Stomach (tissue), 4 donors: ENCODE measurements around the gene SSBP3.

Experiments
- CTCF ChIP-seq, 7 experiments: fragments of 450-650 bp in 4 of 7; fragments of 200-600 bp in 3 of 7; sonication (generic) in 3 of 7; IDR thresholded peaks; one replicate each; pipeline ENCODE4 v1.5.1; 2016 to 2019; ENCODE audit warnings: antibody characterized with exemption in 7 of 7, control low read depth in 2 of 7, mild to moderate bottlenecking in 1 of 7
- EP300 ChIP-seq: sonication (generic); formaldehyde crosslinking; IDR thresholded peaks from one replicate; pipeline ENCODE4 v1.6.1; 2017; ENCODE audit warnings: antibody characterized with exemption
- POLR2A ChIP-seq, 4 donors: fragments of 450-650 bp; IDR thresholded peaks; one replicate each; pipeline ENCODE4 v1.6.1; 2016; ENCODE audit warnings: antibody characterized with exemption in 4 of 4, control low read depth in 2 of 4, mild to moderate bottlenecking in 1 of 4, moderate library complexity in 1 of 4
- POLR2AphosphoS5 ChIP-seq, 3 donors: sonication (generic); formaldehyde crosslinking; IDR thresholded peaks; one replicate each; pipeline ENCODE4 v1.6.1; 2016; ENCODE audit warnings: antibody characterized with exemption in 3 of 3

DNA sequence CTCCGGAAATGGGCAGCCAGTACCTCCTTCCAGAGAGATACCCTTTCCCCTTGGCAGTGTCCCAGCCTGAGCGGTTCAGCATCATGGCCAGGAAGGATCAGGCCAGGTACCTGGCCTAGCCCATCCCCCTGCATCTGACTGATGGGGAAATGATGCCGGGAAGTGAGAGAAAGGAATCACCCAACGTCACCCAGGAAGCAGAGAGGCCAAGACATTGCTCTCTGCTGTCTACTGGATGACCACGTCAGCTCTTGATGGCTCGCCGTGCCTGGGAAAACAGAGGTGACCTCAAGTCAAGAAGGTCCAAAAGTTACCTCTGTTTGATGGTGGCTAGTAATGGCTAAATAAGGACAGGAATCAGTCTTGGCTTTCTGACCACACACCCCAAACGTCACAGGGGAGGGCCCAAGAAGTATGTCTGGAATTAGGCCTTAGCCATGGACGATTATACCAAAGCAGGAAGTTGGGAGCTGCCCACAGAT is 127.2 kb downstream of the SSBP3 start:
- no peak for TF ChIP-seq POLR2A (IDR thresholded peaks at IDR 0.05)
- no peak for TF ChIP-seq CTCF (IDR thresholded peaks at IDR 0.05)
- TF ChIP-seq POLR2AphosphoS5 (IDR thresholded peaks at IDR 0.05) = peak in 2 of 3 donors; percentile 20 to 41
- TF ChIP-seq EP300 = peak; percentile 62
